ENCODE results near the gene POU2AF2.

Gene POU2AF2

GRCh38 chr11:111246956-111247355 lies 1.4 kb downstream of the POU2AF2 start (continued):
- TF ChIP-seq, protein P1, sequence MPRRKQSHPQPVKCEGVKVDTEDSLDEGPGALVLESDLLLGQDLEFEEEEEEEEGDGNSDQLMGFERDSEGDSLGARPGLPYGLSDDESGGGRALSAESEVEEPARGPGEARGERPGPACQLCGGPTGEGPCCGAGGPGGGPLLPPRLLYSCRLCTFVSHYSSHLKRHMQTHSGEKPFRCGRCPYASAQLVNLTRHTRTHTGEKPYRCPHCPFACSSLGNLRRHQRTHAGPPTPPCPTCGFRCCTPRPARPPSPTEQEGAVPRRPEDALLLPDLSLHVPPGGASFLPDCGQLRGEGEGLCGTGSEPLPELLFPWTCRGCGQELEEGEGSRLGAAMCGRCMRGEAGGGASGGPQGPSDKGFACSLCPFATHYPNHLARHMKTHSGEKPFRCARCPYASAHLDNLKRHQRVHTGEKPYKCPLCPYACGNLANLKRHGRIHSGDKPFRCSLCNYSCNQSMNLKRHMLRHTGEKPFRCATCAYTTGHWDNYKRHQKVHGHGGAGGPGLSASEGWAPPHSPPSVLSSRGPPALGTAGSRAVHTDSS (tag by site-specific recombination; IDR thresholded peaks at IDR 0.05): no peak

DNA sequence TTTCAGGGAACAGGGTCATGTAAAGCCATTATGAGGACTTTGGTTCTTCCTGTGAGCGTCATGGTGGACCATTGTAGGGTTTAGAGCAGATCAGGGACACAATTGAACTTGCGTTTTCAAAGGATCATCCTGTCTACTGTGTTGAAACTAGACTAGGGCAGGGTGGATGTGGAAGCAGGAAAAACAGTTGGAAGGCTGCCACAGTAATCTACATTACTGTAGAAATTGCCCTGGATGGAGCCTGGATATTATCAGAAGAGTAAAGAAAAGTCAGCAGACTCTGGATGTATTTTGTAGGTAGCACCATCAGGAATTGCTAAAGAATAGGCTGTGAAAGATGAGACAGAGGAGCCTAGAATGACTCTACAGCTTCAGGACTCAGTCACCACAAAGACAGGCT lies 5.4 kb downstream of the POU2AF2 start:
- no peaks in the 10 kb centered on the region for H3K36me3 ChIP-seq (ENCODE audit: control insufficient read depth in 2 of 2, insufficient read depth in 1 of 2, low read length in 2 of 2)
- CTCF ChIA-PET: no interaction called here
- no peaks in the 10 kb centered on the region for H3K9me3 ChIP-seq (ENCODE audit: control insufficient read depth, insufficient read depth, low read depth, low read length)
- no peaks in the 10 kb centered on the region for H3K4me1 ChIP-seq (ENCODE audit: control insufficient read depth, insufficient read depth, low read length)
- no peak overlapping the region for H3K27ac ChIP-seq (ENCODE audit: extremely low read depth, low read depth, low read length)
- POLR2A ChIA-PET: no interaction called here
- TF ChIP-seq, protein P2, sequence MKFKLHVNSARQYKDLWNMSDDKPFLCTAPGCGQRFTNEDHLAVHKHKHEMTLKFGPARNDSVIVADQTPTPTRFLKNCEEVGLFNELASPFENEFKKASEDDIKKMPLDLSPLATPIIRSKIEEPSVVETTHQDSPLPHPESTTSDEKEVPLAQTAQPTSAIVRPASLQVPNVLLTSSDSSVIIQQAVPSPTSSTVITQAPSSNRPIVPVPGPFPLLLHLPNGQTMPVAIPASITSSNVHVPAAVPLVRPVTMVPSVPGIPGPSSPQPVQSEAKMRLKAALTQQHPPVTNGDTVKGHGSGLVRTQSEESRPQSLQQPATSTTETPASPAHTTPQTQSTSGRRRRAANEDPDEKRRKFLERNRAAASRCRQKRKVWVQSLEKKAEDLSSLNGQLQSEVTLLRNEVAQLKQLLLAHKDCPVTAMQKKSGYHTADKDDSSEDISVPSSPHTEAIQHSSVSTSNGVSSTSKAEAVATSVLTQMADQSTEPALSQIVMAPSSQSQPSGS (tag by site-specific recombination; IDR thresholded peaks at IDR 0.05; ENCODE audit: low read depth): no peak
- TF ChIP-seq, protein P3, sequence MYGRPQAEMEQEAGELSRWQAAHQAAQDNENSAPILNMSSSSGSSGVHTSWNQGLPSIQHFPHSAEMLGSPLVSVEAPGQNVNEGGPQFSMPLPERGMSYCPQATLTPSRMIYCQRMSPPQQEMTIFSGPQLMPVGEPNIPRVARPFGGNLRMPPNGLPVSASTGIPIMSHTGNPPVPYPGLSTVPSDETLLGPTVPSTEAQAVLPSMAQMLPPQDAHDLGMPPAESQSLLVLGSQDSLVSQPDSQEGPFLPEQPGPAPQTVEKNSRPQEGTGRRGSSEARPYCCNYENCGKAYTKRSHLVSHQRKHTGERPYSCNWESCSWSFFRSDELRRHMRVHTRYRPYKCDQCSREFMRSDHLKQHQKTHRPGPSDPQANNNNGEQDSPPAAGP (tag by site-specific recombination; IDR thresholded peaks at IDR 0.05): no peak
- TF ChIP-seq ZNF239 (tag by site-specific recombination; IDR thresholded peaks at IDR 0.05) (no peak), ZXDB (tag by site-specific recombination; IDR thresholded peaks at IDR 0.05) (no peak)
- no peak overlapping the region for H3K4me3 ChIP-seq (ENCODE audit: low read depth, low read length)

DNA sequence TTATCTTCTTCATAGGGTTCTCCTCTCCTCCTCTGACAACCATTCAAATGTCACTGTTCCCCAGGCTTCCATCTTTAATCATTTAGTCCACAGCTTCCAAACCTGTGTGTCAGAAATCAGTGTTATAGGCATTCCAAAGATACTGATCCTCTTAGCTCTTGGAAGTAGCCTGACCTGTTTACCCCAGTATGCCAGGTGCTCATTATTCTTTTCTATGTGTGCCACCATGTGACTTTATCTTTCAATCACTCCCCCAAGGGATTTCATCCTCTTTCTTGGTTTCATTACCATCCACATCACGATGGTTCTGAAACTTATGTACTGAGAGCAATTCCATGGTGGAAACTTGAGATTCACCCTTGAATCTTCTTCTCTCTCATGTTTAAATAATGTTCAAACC lies 7.6 kb downstream of the POU2AF2 start:
- no peaks in the 10 kb centered on the region for H3K9me3 ChIP-seq (ENCODE audit: control insufficient read depth, insufficient read depth, low read depth, low read length)
- ChIA-PET POLR2A (no interaction called here), CTCF (interaction anchor here (0.5 kb wide), 1 partner anchor 10 kb away, joined by 3 read pairs; no protein-coding TSS in a partner anchor)
- no peak overlapping the region for H3K27ac ChIP-seq (ENCODE audit: extremely low read depth, low read depth, low read length)
- no peaks in the 10 kb centered on the region for H3K36me3 ChIP-seq (ENCODE audit: control insufficient read depth in 2 of 2, insufficient read depth in 1 of 2, low read length in 2 of 2)
- H3K4me3 ChIP-seq (ENCODE audit: low read depth, low read length): no peak overlapping the region
- no peak for TF ChIP-seq ZNF585B (tag by site-specific recombination; IDR thresholded peaks at IDR 0.05)
- TF ChIP-seq ZBTB17 (tag by site-specific recombination; IDR thresholded peaks at IDR 0.05): no peak
- TF ChIP-seq ZNF426 (tag by site-specific recombination; IDR thresholded peaks at IDR 0.05): no peak
- no peak for TF ChIP-seq ZNF18 (tag by site-specific recombination; IDR thresholded peaks at IDR 0.05)
- H3K4me1 ChIP-seq (ENCODE audit: control insufficient read depth, insufficient read depth, low read length): no peaks in the 10 kb centered on the region

DNA sequence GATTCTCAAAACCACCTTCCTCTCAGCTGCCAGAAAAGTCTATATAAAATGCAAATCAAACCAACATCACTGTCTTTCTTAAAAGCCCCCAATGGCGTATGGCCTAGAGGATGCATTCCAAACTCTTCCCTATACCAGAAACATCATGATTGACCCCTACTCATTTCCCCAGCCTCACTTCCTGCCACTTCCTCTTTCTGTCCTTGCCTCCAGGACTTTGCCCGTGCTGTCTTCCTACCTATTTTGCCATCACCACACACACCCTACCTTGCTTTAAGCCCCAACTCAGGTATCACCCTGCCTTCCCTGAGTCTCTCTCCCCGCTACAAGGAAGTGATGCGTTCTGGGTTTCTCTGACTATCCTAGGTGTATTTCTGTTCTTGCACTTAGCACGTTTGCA lies 8.1 kb downstream of the POU2AF2 start:
- no peaks in the 10 kb centered on the region for H3K9me3 ChIP-seq (ENCODE audit: control insufficient read depth, insufficient read depth, low read depth, low read length)
- no peak overlapping the region for H3K27ac ChIP-seq (ENCODE audit: extremely low read depth, low read depth, low read length)
- no peaks in the 10 kb centered on the region for H3K4me1 ChIP-seq (ENCODE audit: control insufficient read depth, insufficient read depth, low read length)
- CTCF ChIA-PET: no interaction called here
- POLR2A ChIA-PET: no interaction called here
- no peak overlapping the region for H3K4me3 ChIP-seq (ENCODE audit: low read depth, low read length)
- H3K36me3 ChIP-seq (ENCODE audit: control insufficient read depth in 2 of 2, insufficient read depth in 1 of 2, low read length in 2 of 2): no peaks in the 10 kb centered on the region
- TF ChIP-seq ZNF350 (tag by site-specific recombination; IDR thresholded peaks at IDR 0.05) (no peak), ZNF670 (tag by site-specific recombination; IDR thresholded peaks at IDR 0.05; ENCODE audit: low read depth) (no peak), PBX3 (CRISPR knock-in tag; IDR thresholded peaks at IDR 0.05) (no peak), ZNF214 (tag by site-specific recombination; IDR thresholded peaks at IDR 0.05; ENCODE audit: borderline replicate concordance) (no peak), ZNF157 (tag by site-specific recombination; IDR thresholded peaks at IDR 0.05) (no peak), ZNF76 (tag by site-specific recombination; IDR thresholded peaks at IDR 0.05; ENCODE audit: borderline replicate concordance, low read depth) (no peak), ZNF19 (tag by site-specific recombination; IDR thresholded peaks at IDR 0.05; ENCODE audit: low read depth) (no peak), PRDM4 (tag by site-specific recombination; IDR thresholded peaks at IDR 0.05) (no peak)
- TF ChIP-seq, protein P4, sequence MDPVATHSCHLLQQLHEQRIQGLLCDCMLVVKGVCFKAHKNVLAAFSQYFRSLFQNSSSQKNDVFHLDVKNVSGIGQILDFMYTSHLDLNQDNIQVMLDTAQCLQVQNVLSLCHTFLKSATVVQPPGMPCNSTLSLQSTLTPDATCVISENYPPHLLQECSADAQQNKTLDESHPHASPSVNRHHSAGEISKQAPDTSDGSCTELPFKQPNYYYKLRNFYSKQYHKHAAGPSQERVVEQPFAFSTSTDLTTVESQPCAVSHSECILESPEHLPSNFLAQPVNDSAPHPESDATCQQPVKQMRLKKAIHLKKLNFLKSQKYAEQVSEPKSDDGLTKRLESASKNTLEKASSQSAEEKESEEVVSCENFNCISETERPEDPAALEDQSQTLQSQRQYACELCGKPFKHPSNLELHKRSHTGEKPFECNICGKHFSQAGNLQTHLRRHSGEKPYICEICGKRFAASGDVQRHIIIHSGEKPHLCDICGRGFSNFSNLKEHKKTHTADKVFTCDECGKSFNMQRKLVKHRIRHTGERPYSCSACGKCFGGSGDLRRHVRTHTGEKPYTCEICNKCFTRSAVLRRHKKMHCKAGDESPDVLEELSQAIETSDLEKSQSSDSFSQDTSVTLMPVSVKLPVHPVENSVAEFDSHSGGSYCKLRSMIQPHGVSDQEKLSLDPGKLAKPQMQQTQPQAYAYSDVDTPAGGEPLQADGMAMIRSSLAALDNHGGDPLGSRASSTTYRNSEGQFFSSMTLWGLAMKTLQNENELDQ (tag by site-specific recombination; IDR thresholded peaks at IDR 0.05; ENCODE audit: low read depth): no peak

Data from HEK293 (cell line).